GM19452 (cell line): Measurements from ENCODE around the gene PLPPR3.
"Not testable (repeated sequence)": the region's sequence is repeated elsewhere in the genome, so short reads cannot be mapped to it uniquely, and the experiment has no call there.

Source experiments
- ATAC-seq: cut with Tn5 transposase; IDR thresholded peaks from one replicate; pipeline ENCODE4 v1.9.1; 2021; ENCODE audit not compliant: unreplicated experiment

PLPPR3 gene

DNA sequence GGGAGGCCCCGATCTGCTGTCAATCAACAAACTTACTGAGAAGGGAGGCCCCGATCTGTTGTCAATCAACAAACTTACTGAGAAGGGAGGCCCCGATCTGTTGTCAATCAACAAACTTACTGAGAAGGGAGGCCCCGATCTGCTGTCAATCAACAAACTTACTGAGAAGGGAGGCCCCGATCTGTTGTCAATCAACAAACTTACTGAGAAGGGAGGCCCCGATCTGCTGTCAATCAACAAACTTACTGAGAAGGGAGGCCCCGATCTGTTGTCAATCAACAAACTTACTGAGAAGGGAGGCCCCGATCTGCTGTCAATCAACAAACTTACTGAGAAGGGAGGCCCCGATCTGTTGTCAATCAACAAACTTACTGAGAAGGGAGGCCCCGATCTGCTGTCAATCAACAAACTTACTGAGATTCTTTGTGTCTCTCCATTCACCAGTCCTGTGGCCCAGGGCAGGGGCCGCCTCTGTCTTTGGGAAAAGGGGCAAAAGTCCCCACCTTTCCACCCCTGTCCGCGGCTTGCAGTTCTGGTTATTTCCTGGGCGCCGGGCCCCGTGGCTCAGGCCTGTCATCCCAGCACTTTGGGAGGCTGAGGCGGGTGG is 32.0 kb upstream of the PLPPR3 start:
- not testable (repeated sequence) for ATAC-seq

DNA sequence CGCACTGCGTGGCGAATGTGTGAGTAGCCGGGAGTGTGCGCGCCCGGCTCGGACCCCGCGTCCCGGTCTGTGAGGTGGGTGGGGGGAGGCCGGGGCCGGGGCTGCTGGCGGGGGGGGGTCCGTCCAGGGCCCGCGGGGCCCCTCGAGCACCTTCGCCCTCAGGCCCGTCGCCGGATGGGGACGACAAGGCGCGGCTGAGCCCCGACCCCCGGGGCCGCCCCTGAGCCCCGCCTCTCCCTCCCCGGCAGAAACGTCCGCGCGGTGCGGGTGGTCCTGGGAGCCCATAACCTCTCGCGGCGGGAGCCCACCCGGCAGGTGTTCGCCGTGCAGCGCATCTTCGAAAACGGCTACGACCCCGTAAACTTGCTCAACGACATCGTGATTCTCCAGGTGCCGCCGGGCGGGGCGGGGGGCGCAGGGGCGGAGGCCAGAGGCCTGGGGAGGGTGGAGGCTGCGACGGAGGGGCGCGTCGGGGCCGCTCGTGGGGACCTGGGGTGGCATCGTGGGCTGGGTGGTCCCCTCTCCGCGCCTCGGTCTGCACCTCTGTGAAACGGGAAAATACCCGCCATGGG is 31.3 kb upstream of the PLPPR3 start:
- ATAC-seq: no peak

DNA sequence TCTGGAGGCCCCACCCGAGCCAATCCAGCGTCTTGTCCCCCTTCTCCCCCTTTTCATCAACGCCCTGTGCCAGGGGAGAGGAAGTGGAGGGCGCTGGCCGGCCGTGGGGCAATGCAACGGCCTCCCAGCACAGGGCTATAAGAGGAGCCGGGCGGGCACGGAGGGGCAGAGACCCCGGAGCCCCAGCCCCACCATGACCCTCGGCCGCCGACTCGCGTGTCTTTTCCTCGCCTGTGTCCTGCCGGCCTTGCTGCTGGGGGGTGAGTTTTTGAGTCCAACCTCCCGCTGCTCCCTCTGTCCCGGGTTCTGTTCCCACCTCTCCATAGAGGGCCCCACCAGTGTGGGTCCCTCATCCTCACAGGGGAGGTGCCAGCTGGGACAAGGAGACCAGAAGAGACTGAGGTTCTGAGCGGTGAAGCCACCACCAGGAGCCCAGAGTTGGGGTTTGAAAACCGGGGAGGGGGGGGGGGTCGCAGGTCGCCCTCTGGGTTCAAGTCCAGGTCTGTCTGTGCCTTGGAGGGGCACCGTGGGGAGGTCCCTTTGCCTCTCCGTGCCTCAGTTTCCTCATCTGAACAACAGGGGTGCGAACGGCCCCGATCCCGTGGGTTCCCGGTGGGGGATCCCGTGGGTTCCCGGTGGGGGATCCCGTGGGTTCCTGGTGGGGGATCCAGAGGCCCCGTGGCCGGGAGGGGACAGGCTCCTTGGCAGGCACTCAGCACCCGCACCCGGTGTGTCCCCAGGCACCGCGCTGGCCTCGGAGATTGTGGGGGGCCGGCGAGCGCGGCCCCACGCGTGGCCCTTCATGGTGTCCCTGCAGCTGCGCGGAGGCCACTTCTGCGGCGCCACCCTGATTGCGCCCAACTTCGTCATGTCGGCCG is 30.6 kb upstream of the PLPPR3 start, which contains the start of gene ELANE:
Gene ELANE, plus strand, starts transcription at position 168 of the 878 bp plus-strand sequence. Its CDS starts 26 bp downstream, at position 194.
- ATAC-seq: no peak

DNA sequence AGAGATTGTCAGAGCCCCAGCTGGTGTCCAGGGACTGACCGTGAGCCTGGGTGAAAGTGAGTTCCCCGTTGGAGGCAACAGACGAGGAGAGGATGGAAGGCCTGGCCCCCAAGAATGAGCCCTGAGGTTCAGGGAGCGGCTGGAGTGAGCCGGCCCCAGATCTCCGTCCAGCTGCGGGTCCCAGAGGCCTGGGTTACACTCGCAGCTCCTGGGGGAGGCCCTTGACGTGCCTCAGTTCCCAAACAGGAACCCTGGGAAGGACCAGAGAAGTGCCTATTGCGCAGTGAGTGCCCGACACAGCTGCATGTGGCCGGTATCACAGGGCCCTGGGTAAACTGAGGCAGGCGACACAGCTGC is 29.2 kb upstream of the PLPPR3 start:
- ATAC-seq: no peak

DNA sequence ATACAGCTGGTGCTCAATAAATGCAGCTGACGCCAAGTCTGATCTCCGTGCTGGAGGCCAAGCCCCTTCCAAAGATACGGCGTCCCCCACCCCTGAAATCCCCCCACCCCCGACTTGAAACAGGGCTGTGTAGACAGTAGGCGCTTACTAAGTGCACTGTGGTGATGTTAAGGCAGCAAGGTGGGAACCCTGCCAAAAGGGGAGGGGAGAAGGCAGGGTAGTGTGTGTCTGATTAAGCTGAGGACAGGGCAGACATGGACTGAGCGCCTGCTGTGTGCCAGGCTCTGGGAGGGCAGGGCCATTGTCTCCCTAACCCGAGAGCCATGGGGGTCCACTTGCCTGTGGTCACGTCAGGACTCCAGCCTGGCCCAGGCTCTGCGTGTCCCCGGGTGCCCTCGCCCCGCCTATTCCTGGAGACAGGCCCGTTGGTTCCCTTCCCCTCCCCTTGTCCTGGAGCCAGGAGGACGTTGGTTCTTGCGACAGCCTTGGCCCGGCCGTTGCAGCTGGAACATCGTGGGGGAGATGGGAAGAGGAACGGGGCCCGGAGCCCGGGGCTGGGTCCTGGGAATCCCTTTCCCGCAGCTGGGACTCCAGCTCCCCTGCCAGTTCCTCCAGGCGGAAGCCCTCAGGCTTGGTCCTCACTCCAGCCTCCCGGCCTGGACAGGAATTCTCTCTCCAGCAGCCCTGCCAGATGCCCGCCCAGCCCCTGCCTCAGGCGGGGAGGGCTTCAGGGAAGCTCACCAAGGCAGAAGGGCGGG is 28.6 kb upstream of the PLPPR3 start:
- ATAC-seq: no peak

DNA sequence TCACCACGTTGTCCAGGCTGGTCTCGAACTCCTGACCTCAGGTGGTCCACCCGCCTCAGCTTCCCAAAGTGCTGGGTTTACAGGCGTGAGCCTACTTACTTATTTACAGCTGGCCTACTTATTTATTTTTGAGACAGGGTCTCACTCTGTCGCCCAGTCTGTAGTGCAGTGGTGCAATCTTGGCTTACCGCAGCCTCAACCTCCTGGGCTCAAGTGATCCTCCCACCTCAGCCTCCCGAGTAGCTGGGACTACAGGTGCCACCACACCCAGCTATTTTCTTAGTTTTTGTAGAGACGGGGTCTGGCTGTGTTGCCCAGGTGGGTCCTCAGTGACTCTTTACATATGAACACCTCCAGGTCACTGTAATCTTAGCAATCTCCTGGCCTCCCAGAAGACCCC is 27.4 kb upstream of the PLPPR3 start:
- not testable (repeated sequence) for ATAC-seq

DNA sequence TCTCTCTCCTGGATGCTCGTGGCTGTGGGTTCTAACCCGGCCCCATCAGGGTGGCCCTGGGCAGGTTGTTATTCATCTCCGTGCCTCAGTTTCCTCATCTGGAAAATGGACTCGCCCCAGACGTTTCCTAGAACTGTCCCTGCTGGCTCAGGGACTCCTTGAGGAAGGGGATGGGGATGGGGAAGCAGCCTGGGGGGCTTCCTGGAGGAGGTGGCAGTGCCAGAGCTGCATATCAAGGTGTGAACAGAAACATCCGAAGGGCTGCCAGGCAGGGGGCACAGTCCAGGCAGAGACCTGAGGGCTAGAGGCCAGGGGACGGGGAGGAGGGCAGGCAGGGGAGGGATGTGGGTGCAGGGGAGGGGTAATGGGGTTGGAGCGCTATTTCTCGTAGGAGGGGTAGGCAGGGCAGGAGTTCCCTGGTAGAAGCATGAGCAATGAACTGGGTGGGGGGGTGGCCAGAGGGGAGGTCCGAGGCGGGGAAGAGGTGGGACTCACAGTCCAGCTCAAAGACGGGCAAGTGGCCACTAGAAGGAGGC is 26.7 kb upstream of the PLPPR3 start:
- ATAC-seq: no peak

DNA sequence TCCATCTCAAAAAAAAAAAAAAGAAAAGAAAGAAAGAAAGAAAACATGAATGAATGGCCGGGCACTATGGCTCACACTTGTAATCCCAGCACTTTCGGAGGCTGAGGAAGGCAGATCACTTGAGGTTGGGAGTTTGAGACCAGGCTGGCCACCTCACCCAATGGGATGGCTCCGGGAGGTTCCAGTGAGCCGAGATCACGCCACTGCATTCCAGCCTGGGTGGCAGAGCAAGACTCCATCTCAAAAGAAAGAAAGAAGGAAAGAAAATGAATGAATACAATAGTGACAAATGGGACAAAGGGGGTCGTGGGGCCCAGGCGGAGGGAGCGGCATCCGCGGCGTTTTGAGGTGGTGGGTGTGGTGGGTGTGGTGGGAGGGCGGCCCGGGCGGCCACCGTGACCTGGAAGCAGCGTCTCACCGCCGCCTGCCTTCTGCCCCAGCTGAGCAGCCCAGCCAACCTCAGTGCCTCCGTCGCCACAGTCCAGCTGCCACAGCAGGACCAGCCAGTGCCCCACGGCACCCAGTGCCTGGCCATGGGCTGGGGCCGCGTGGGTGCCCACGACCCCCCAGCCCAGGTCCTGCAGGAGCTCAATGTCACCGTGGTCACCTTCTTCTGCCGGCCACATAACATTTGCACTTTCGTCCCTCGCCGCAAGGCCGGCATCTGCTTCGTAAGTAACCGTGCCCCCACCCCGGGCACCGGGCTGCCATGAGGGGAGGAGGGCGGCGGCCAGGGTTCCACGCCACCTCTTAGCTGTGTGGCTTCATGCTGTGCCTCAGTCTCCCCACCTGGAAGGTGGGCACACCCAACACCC is 24.2 kb upstream of the PLPPR3 start:
- ATAC-seq: no peak

DNA sequence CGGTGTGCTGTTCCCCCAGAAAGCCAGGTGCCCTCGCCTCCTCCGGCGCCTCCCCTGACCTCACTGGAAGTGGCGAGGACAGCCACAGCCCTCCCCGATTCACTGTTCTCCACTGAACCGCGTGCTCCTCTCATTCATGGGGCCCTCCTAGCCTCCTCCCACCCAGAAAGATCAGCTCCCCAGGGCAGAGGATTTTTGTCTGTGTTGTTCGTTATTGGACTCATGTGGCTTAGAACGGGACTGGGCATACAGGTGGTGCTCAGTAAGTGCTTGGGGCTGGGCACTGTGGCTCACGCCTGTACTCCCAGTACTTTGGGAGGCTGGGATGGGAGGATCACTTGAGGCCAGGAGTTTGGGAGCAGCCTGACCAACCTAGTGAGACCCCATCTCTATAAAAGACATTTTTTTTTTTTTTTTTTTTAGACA is 22.8 kb upstream of the PLPPR3 start:
- ATAC-seq: no peak

DNA sequence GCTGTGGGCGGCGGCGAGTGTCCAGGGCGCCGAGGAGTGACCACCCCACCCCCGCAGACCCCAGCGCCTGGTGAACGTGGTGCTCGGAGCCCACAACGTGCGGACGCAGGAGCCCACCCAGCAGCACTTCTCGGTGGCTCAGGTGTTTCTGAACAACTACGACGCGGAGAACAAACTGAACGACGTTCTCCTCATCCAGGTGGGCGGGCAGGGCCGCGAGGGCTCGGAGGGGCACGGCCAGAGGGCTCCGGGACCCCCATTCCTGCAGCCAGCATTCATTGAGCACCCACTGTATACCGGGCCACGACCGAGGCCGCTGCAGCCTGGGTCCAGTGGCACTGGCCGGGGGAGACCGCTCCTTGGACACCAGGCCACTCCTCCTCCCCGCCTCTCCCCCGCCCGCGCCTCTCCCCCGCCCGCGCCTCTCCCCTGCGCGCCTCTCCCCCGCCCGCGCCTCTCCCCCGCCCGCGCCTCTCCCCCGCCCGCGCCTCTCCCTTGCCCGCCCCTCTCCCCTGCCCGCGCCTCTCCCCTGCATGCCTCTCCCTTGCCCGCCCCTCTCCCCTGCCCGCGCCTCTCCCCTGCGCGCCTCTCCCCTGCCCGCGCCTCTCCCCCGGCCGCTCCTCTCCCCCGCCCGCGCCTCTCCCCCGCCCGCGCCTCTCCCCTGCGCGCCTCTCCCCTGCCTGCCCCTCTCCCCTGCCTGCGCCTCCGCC is 22.2 kb upstream of the PLPPR3 start:
- no peak for ATAC-seq

DNA sequence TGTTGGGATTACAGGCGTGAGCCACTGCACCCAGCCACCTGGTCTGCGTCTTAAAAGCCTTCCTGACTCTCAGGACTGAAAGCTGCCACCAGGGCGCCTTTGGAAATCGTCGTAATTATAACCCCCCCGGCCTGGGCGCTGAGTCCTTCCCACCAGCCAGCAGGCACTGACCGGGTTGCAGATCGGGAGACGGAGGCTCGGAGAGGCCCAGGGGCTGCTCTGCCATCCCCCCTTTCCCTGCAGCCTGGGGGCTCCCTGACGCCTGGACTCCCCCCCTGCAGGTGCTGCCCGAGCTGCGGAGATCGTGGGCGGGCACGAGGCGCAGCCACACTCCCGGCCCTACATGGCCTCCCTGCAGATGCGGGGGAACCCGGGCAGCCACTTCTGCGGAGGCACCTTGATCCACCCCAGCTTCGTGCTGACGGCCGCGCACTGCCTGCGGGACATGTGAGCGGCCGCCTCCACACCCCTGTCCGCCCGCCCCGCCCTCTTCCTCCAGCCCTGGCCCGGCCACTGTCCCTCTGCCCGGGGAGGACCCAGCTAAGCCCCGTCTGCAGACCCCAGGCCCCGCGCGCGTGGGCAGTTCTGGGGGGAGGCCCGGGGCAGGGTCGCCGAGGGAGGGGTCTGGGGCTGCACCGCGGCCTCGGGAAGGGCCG is 21.6 kb upstream of the PLPPR3 start:
- ATAC-seq: no peak

DNA sequence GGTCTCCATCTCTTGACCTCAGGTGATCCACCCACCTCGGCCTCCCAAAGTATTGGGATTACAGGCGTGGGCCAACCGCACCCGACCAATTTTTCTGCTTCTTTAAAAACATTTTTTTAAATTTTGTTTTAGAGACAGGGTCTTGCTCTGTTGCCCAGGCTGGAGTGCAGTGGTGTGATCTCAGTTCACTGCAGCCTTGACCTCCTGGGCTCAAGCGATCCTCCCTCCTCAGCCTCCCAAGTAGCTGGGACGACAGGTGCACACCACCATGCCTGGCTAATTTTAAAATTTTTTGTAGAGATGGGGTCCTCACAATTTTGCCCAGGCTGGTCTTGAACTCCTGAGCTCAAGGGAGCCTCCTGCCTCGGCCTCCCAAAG is 21.0 kb upstream of the PLPPR3 start:
- not testable (repeated sequence) for ATAC-seq

DNA sequence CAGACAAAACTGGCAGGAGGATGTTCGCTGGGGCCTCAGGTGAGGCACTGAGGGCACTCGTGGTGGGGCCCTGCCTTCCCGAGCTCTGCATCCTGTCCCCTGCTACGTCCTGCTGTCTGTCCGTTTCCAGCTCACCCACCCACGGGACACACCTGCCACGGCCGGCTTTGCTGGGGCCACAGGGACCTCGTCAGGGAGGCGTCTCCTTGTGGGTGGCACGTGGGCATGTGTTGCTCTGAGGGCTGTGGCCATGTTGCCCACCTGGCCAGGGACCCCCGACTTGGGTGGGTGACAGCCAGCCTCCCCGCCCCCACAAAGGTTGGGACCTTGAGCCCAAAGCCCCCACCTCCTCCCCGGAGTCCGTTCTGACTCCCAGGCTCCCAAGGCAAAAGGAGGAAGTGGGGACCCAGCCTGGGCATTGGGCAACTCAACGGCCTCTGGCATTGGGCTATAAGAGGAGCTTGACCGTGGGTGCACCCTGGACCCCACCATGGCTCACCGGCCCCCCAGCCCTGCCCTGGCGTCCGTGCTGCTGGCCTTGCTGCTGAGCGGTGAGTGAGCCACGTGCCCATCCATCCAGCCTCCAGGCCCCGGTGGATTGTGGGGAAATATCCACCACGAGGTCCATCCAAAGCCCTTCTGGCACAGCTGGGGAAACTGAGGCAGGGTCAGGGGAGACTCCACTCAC is 18.9 kb upstream of the PLPPR3 start, which contains the start of gene PRTN3:
Gene PRTN3, plus strand, starts transcription at position 481 of the 688 bp plus-strand sequence. Its CDS starts 10 bp downstream, at position 491.
- no peak for ATAC-seq

DNA sequence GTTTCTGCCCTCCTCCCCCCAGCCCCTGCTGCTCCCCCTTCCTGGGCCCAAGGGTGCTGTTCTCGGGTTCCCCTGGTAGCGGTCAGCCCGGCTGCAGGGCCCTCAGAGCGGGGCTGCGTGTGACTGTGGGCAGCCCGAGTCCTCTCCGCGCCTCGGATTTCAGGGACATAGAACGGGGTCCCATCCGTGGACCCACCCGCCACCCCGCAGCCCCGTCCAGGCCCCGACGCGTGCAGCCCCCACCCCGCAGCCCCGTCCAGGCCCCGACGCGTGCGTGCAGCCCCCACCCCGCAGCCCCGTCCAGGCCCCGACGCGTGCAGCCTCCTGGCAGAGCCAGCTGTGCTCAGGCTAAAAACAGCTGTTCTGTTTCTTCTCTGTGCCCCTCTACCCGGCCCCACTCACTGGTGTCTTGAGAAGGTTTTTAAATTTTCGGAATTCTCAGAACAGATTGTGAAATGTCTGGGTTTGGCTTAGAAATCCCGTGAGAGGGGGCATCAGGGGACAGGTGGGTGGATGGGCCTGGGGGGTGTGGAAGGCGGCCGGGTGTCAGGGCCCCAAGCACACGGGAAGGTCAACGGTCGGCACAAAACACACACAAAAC is 13.6 kb upstream of the PLPPR3 start:
- ATAC-seq: no peak

DNA sequence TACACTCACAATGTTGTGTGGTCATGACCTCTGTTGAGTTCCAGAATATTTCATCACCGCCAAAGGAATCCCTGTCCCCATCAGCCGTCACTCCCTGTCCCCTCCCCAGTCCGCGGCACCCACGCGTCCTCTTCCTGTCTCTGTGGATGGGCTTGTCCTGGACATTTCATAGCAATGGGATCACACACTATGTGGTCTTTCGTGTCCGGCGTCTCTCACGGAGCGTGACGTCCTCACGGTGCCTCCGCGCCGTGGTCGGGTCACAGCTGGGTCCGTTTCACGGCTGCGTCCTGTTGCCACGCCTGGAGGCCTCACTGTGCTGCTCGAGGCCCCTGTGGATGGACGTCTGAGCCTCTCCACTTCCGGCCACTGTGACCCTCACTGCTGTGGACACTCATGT is 12.5 kb upstream of the PLPPR3 start:
- no peak for ATAC-seq

DNA sequence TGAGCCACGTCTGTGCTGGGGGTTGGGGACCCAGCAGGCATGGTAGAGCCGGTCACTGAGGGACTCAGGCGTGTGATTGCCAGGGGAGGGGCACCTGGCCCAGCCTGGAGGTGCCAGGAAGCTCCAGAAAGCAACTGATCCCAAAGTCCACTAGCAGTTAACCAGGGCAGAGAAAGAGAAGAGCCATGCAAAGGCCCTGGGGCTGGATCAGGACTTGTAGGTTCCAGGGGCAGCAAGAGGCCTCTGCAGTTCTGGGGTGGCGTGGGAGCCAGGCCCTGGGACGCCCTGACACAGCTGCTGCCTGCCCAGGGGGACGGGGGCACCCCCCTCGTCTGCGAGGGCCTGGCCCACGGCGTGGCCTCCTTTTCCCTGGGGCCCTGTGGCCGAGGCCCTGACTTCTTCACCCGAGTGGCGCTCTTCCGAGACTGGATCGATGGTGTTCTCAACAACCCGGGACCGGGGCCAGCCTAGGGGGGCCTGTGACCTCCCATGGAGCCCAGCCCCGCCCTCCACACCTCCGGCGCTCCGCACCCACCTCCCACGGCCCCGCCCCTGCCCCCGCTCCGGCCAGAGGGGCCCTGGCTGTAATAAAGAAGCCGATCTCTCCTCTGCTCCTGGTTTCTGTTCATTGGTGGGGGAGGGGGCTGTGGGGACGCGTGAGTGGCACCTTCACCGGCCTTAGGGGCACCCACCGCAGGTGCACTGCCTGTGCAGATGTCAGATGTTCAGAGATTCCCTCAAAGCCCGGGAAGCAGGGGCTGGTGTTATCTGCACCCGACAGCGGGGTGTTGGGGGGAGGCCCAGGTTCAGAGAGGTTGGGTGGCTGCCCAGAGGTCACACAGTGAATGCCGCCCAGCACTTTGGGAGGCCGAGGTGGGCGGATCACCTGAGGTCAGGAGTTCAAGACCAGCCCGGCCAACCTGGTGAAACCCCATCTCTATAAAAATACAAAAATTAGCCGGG is 9.9 kb upstream of the PLPPR3 start:
- ATAC-seq: no peak
